ENCODE results near the gene RAB9A.
A peak's percentile ranks its signal among the peaks of the same experiment; 100 is the strongest.
"Not testable (repeated sequence)": the region's sequence is repeated elsewhere in the genome, so short reads cannot be mapped to it uniquely, and the experiment has no call there.

The RAB9A gene

GRCh38 chrX:13669755-13670154, 19.2 kb upstream of the RAB9A start:
- DNase-seq (ENCODE audit: low read depth), result not testable (repeated sequence)

GRCh38 chrX:13670197-13670596, 18.7 kb upstream of the RAB9A start:
- no peak for DNase-seq (ENCODE audit: low read depth)

- DNase-seq (ENCODE audit: low read depth), result no peak
These were observed 15.9 kb upstream of the RAB9A start for GRCh38 chrX:13673016-13673415.

DNA sequence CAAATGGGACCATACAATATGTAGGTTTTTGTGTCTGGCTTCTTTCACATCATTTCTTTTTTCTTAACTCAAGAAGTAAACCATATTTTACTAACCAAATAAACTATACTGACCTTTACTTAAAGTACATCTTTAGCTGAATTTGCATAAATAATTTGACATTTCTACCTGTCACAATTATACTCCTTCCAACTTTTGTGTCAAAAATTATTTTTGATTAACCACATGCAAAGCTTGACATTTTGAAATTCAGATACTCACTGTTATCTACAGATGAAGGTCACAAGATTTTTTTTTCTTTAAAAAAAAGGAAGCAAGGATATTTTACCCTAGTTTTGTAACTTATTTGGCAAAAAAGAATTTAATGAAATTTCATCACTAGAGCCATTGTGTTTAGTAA, 12.0 kb upstream of the RAB9A start:
- DNase-seq (ENCODE audit: low read depth), result no peak

- not testable (repeated sequence) for DNase-seq (ENCODE audit: low read depth)
These were observed 9.2 kb upstream of the RAB9A start for GRCh38 chrX:13679700-13680099.

GRCh38 chrX:13681595-13681994, 7.3 kb upstream of the RAB9A start:
- no peak for DNase-seq (ENCODE audit: low read depth)

DNA sequence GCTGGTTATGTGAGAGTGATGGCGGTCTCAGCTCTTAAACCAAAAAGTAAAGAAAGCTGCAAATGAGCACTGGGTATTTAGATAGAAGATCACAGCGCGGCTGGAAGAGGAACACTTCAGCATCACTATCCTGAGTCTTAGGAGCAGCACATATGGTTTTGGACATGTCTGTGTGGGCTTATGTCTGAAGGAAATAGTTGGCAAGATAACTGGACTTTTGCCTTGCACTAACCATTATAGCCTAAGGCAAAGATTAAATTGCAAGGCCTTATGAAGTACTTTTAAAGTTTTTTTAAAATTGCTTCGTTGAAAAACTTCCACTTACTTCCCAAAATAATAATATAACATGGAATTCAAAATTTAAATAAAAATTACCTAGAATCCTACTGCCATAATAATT, 4.6 kb upstream of the RAB9A start:
- DNase-seq (ENCODE audit: low read depth), result peak; percentile 31

GRCh38 chrX:13685126-13685763, 3.7 kb upstream of the RAB9A start:
- no peak for DNase-seq (ENCODE audit: low read depth)

DNA sequence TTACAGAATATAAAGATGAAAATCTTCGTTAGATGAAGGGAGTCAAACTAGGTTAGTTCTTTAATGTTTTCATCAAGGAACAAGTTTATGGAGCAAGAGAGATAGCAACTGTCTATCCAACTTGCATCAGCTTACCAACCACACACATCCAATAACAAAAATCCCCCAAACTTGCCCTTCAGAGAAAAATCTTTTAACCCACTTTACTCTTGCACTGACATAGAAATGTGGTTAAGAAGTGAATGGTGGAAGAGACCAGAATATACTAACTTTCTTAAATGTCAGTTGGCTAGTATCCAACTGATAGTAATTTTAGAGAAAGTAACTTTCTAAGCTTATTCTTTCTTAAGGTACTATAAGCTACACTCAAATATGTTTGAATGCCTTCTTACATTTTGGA, 1.7 kb upstream of the RAB9A start:
- no peak for DNase-seq (ENCODE audit: low read depth)

- no peak for DNase-seq (ENCODE audit: low read depth)
These were observed 457 bp upstream of the RAB9A start for GRCh38 chrX:13688384-13688957.

- peak; percentile 20 for DNase-seq (ENCODE audit: low read depth)
These were observed 848 bp downstream of the RAB9A start for GRCh38 chrX:13689741-13690211.

- no peak for DNase-seq (ENCODE audit: low read depth)
These were observed 1.9 kb downstream of the RAB9A start for GRCh38 chrX:13690836-13691235.

DNA sequence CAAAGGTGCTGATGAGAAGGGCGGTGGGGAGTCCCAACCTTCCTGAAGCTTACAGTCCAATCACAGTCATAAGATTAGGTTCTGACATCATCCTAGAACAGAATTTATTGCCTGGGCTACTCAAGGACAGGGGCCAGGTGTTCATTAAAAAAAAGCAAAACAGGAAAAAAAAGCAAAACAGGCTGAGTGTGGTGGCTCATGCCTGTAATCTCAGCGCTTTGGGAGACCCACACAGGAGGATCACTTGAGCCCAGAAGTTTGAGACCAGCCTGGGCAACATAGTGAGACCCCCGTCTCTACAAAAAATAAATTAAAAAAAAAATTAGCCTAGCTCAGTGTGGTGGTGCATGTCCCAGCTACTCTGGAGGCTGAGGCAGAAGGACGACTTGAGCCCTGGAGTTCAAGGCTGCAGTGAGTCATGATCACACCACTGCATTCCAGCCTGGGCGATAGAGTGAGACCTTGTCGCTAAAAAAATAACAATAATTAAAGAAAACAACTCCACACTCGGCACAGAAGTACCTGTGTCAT, 3.0 kb downstream of the RAB9A start:
- DNase-seq (ENCODE audit: low read depth), result no peak

GRCh38 chrX:13692771-13693231, 3.9 kb downstream of the RAB9A start:
- DNase-seq (ENCODE audit: low read depth), result no peak

DNA sequence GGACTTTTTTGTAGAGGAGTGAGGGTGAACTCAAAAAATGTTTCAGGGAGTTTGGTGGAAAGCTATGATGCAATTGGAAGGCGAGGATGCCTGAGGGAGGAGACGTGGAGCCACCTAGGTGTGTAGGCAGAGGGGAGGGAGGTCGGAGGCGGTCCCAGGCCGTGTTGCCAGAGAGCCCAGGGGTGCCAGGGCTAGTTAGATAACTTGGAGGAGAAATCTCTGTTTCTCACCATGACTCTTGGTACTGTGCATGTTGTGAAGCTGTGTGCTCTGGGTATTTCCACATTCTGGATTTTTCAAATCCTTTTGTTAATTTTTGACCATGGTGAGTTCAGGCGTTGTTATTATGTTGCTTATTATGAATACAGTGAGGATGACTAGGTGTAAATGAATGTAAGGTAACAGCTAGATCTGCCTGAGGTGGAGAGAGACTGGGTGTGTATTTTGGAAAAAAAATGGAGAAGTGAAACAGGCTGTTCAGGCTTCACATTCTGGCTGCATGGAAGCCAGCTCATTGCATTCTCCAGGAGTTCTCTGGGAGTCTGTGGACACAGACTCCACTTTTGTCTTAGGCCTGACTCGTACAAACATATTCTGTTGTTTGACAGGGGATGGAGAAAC, 4.5 kb downstream of the RAB9A start:
- DNase-seq (ENCODE audit: low read depth), result no peak

DNA sequence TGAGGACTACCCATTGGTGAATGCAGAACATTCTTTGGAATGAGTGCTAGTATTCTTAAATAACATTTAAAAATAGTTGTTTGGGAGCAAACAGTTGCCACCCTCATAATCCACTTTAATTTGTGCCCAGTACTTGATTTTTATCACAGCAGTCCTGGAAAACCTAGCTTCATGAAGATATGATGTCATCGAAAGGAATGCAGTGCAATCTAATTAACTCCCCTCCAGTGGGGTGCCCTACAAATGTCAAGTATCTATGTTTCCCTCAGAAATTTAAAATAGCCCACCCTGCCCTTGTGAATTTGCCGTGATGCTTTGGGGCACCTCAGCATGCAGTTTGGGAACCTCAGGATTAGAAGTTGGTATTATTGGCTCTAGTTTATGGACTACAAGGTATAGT, 5.4 kb downstream of the RAB9A start:
- DNase-seq (ENCODE audit: low read depth), result no peak

- DNase-seq (ENCODE audit: low read depth), result no peak
These were observed 6.1 kb downstream of the RAB9A start for GRCh38 chrX:13694983-13695382.

DNA sequence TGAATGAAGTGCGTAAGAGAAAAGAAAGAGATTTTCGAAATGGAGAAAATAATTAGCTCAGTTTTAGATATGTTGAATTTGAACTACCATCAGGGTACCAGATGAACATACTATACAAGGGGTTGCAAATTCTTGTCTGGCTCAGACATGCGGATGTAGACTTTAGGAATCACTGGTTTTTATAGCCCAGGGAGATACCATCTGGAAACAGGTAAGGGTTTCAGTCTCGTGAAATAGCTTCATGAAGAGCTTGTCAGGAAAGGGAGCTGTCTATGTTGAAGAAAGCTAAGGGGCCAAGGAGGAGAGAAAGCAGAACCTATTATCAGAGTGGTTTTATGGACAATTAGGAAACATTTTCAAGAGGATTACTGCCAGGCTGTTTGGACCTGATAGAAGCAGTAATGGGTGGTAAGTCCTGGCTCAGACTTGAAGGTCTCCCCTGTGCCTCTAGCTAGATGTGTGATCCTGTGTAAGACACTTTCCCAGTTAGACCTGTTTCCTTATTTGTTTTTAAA, 6.7 kb downstream of the RAB9A start:
- DNase-seq (ENCODE audit: low read depth), result no peak

DNA sequence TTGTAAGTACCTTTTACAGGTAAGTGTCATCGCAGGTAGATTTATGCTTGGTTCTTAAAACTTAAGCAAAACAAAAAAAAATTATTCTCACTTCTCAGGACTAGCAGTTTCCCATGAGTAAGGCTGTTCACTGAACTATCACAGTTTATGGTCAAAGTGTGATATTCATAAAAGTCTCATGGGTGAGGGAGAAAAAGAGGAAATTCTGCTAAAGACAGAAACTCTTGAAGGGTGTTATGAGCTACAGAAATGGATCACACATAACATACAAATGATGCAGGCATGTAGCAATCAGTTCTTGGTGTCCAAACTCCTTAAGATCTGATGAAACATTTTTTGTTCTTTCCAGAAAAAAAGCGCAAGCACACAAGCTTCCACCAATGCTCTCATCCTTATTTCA, 8.5 kb downstream of the RAB9A start:
- DNase-seq (ENCODE audit: low read depth), result peak; percentile 25

GRCh38 chrX:13697976-13698375, 9.0 kb downstream of the RAB9A start:
- DNase-seq (ENCODE audit: low read depth), result no peak

GRCh38 chrX:13698432-13698831, 9.5 kb downstream of the RAB9A start:
- no peak for DNase-seq (ENCODE audit: low read depth)

GRCh38 chrX:13699183-13699826, 10.4 kb downstream of the RAB9A start:
- no peak for DNase-seq (ENCODE audit: low read depth)

DNA sequence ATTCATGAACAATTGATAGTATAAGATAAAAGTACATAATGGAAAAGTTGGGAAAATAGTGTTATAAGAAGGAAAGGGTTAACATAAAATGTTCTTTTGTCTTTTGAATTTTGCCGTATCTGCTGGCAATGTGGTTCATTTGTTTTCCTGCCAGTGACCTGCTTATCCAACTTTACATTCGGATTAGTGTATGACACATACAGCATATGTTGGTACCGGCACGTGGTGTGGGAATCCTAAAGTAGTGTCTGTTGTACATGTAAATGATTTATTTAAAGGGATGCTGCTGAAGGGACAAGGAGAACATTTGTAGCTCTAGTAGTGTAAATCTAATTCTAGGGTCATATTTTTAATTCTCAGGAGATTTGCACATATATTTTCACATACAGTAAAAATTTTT, 11.5 kb downstream of the RAB9A start:
- DNase-seq (ENCODE audit: low read depth), result no peak
